Astrocyte (in vitro differentiated cells and primary cell): ENCODE measurements around the gene SH3TC2. TPM values are rescaled to one million over a fixed set of nuclear protein-coding genes. Genes with fewer than 3 reads are reported as not detected.

ENCODE experiments used
- DNase-seq: peaks from one replicate; pipeline ENCODE4 v3.0.0-alpha.2; 2010; ENCODE audit warnings: low read depth
- FAIRE-seq: peaks from 2 replicates; lab custom pipeline; 2011; peaks lifted over from hg19 to GRCh38; lab: Jason Lieb, UNC
- H2AFZ ChIP-seq: 2 replicates; pipeline ENCODE4 v1.6.0; 2012; ENCODE audit warnings: low read depth, low read length, inconsistent platforms
- H3K27ac ChIP-seq: 2 replicates; pipeline ENCODE4 v1.5.1; 2011; ENCODE audit warnings: low read depth, low read length, inconsistent platforms
- H3K27me3 ChIP-seq: 2 replicates; pipeline ENCODE4 v1.6.0; 2011; ENCODE audit warnings: low read length, inconsistent platforms; ENCODE audit not compliant: insufficient read depth
- H3K36me3 ChIP-seq: 2 replicates; pipeline ENCODE4 v1.5.1; 2011; ENCODE audit warnings: low read length, inconsistent platforms; ENCODE audit not compliant: insufficient read depth
- H3K4me1 ChIP-seq: 2 replicates; pipeline ENCODE4 v1.5.1; 2011; ENCODE audit warnings: low read length, inconsistent platforms; ENCODE audit not compliant: insufficient read depth
- H3K4me2 ChIP-seq: 2 replicates; pipeline ENCODE4 v1.6.0; 2012; ENCODE audit warnings: low read length, inconsistent platforms
- H3K4me3 ChIP-seq: 2 replicates; pipeline ENCODE4 v1.5.1; 2011; ENCODE audit warnings: low read depth, mild to moderate bottlenecking, low read length, inconsistent platforms; ENCODE audit not compliant: insufficient read depth
- H3K79me2 ChIP-seq: 2 replicates; pipeline ENCODE4 v1.6.0; 2012; ENCODE audit warnings: mild to moderate bottlenecking, low read length, inconsistent platforms; ENCODE audit not compliant: insufficient read depth
- H3K9ac ChIP-seq: 2 replicates; pipeline ENCODE4 v1.6.0; 2012; ENCODE audit warnings: mild to moderate bottlenecking, low read length, inconsistent platforms
- H3K9me3 ChIP-seq: 2 replicates; pipeline ENCODE4 v1.5.1; 2012; ENCODE audit warnings: low read depth, mild to moderate bottlenecking, low read length, inconsistent platforms; ENCODE audit not compliant: insufficient read depth
- H4K20me1 ChIP-seq: 2 replicates; pipeline ENCODE4 v1.6.0; 2012; ENCODE audit warnings: low read length, inconsistent platforms; ENCODE audit not compliant: insufficient read depth
- H3K27ac Mint-ChIP-seq: one replicate; pipeline ENCODE4 v1.8.0; 2021; ENCODE audit warnings: mild to moderate bottlenecking, mixed read lengths; ENCODE audit not compliant: unreplicated experiment
- H3K27me3 Mint-ChIP-seq: one replicate; pipeline ENCODE4 v1.8.0; 2021; ENCODE audit warnings: low read depth, mixed read lengths; ENCODE audit not compliant: unreplicated experiment
- H3K36me3 Mint-ChIP-seq: one replicate; pipeline ENCODE4 v1.8.0; 2021; ENCODE audit warnings: low read depth, mixed read lengths; ENCODE audit not compliant: unreplicated experiment
- H3K4me1 Mint-ChIP-seq: one replicate; pipeline ENCODE4 v1.8.0; 2021; ENCODE audit warnings: low read depth, mixed read lengths; ENCODE audit not compliant: unreplicated experiment
- H3K4me3 Mint-ChIP-seq: one replicate; pipeline ENCODE4 v1.8.0; 2021; ENCODE audit warnings: mild to moderate bottlenecking, moderate library complexity, mixed read lengths; ENCODE audit not compliant: unreplicated experiment
- H3K9me3 Mint-ChIP-seq: one replicate; pipeline ENCODE4 v1.8.0; 2021; ENCODE audit warnings: mild to moderate bottlenecking, mixed read lengths; ENCODE audit not compliant: unreplicated experiment
- EZH2 ChIP-seq: IDR thresholded peaks from 2 replicates; pipeline ENCODE4 v1.6.1; 2012; ENCODE audit warnings: mild to moderate bottlenecking, low read length, inconsistent platforms; ENCODE audit not compliant: insufficient read depth
- total RNA-seq: library from RNA; stranded (reverse); gene quantifications from 2 replicates; pipeline ENCODE4 v1.2.1, GENCODE V29; 2021
- TF ChIP-seq, protein P1 (sequence below): IDR thresholded peaks from 2 replicates; pipeline ENCODE4 v1.5.1; 2011; ENCODE audit warnings: low read depth, mild to moderate bottlenecking, inconsistent platforms, low read length, moderate library complexity; ENCODE audit not compliant: insufficient read depth

Gene SH3TC2
- total RNA-seq, 1 donor from 2014 or later = 2.6 TPM

DNA sequence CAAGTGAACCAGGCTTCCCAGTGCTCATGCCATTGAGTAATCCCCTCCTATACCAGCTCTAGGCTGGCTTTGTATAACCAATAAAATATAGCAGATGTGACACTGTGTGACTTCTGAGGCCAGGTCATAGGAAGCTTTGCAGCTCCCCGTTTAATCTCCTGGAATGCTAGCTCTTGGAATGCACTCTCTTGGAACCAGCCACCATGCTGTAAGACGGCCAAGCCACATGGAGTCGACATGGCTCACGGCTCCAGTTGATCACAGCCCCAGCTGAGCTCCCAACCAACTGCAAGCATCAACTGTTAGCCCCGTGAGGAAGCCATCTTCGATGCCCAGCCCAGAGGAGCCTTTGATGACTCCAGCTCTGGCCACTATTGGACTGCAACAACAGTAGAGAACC, 74.5 kb downstream of the SH3TC2 start:
- Mint-ChIP-seq H3K27me3 (no peaks in the 10 kb centered on the region), H3K27ac (no peak overlapping the region), H3K4me1 (peaks cover 26% of the 10 kb centered on the region), H3K4me3 (no peak overlapping the region), H3K9me3 (no peaks in the 10 kb centered on the region), H3K36me3 (no peaks in the 10 kb centered on the region)
- no peaks in the 10 kb centered on the region for H3K36me3 ChIP-seq
- H4K20me1 ChIP-seq = no peaks in the 10 kb centered on the region
- H3K4me1 ChIP-seq = peaks cover 10% of the 10 kb centered on the region
- TF ChIP-seq, protein P1, sequence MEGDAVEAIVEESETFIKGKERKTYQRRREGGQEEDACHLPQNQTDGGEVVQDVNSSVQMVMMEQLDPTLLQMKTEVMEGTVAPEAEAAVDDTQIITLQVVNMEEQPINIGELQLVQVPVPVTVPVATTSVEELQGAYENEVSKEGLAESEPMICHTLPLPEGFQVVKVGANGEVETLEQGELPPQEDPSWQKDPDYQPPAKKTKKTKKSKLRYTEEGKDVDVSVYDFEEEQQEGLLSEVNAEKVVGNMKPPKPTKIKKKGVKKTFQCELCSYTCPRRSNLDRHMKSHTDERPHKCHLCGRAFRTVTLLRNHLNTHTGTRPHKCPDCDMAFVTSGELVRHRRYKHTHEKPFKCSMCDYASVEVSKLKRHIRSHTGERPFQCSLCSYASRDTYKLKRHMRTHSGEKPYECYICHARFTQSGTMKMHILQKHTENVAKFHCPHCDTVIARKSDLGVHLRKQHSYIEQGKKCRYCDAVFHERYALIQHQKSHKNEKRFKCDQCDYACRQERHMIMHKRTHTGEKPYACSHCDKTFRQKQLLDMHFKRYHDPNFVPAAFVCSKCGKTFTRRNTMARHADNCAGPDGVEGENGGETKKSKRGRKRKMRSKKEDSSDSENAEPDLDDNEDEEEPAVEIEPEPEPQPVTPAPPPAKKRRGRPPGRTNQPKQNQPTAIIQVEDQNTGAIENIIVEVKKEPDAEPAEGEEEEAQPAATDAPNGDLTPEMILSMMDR = no peak
- no peak for TF ChIP-seq EZH2
- no peak overlapping the region for H3K4me2 ChIP-seq
- peak; percentile 39 for DNase-seq
- FAIRE-seq = peak; percentile 59
- H3K9ac ChIP-seq = no peak overlapping the region
- H3K4me3 ChIP-seq = no peak overlapping the region
- H3K9me3 ChIP-seq = no peaks in the 10 kb centered on the region
- H3K27ac ChIP-seq = no peak overlapping the region
- H3K79me2 ChIP-seq = no peaks in the 10 kb centered on the region
- peaks cover 4% of the 10 kb centered on the region for H3K27me3 ChIP-seq
- H2AFZ ChIP-seq = no peak overlapping the region

DNA sequence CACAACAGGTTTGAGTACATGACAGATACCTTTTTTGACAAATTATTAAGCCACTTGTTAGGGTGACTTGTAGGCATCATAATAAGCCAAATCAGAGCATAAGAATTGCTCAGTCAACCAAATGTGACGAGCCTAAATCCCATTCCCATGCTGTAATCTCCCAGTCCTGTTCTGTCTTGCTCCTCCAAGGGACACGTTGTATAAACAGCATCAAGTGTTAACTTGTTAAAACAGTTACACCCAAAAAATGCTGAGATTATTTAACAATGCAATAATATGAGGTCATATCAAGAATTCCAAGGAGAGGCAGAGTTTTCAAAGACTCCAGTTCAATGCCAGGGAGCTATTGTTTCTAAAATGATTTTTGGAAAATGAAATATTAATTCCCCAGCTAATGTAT, 76.2 kb downstream of the SH3TC2 start:
- no peaks in the 10 kb centered on the region for H3K36me3 Mint-ChIP-seq
- no peak for FAIRE-seq

DNA sequence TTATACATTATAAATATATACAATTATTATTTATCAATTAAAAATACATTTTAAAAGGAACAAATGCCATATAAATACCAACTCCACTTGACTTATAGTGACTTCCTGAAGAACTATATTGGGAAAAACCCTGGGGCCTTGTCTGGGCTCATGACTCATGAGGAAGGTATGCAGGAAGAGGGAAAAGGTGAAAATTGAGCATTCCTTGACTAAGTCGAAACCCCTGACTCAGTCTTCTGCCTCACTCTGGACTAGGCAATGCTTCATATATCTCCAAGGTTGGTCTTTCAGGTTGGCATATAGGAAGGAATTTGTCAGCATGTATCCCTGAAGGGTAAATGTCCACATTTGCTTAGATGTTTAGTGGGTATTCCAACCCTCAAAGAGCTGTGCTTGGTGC, 78.5 kb downstream of the SH3TC2 start:
- H3K27ac Mint-ChIP-seq = no peak overlapping the region
- DNase-seq (peak; percentile 62), FAIRE-seq (peak; percentile 75)
- no peaks in the 10 kb centered on the region for H3K79me2 ChIP-seq
- peaks cover 27% of the 10 kb centered on the region for H3K4me1 Mint-ChIP-seq
- H3K27me3 ChIP-seq = peaks cover 3% of the 10 kb centered on the region
- H3K36me3 ChIP-seq = no peaks in the 10 kb centered on the region
- no peaks in the 10 kb centered on the region for H3K9me3 ChIP-seq
- H3K4me3 Mint-ChIP-seq = no peak overlapping the region
- H2AFZ ChIP-seq = no peak overlapping the region
- H3K4me1 ChIP-seq = peaks cover 10% of the 10 kb centered on the region
- H3K9ac ChIP-seq = no peak overlapping the region
- H3K9me3 Mint-ChIP-seq = no peaks in the 10 kb centered on the region
- H3K27ac ChIP-seq = no peak overlapping the region
- TF ChIP-seq, protein P1 = no peak
- no peak for TF ChIP-seq EZH2
- H3K4me3 ChIP-seq = peak overlapping the region; percentile 9
- peak overlapping the region; percentile 38 for H3K4me2 ChIP-seq
- no peaks in the 10 kb centered on the region for H3K36me3 Mint-ChIP-seq
- peaks cover 3% of the 10 kb centered on the region for H3K27me3 Mint-ChIP-seq
- H4K20me1 ChIP-seq = no peaks in the 10 kb centered on the region

More for the DNA sequence above, 76.2 kb downstream of the SH3TC2 start:
- H3K9me3 Mint-ChIP-seq = no peaks in the 10 kb centered on the region
- no peak overlapping the region for H3K27ac Mint-ChIP-seq
- Histone ChIP-seq H3K36me3 (no peaks in the 10 kb centered on the region), H3K9me3 (no peaks in the 10 kb centered on the region), H3K9ac (no peak overlapping the region), H3K79me2 (no peaks in the 10 kb centered on the region), H4K20me1 (no peaks in the 10 kb centered on the region), H3K27me3 (peaks cover 4% of the 10 kb centered on the region), H3K27ac (no peak overlapping the region), H2AFZ (no peak overlapping the region), H3K4me1 (peaks cover 10% of the 10 kb centered on the region), H3K4me2 (no peak overlapping the region), H3K4me3 (no peak overlapping the region)
- H3K4me3 Mint-ChIP-seq = no peak overlapping the region
- no peak for DNase-seq
- TF ChIP-seq, protein P1 = no peak
- TF ChIP-seq EZH2 = no peak
- H3K27me3 Mint-ChIP-seq = no peaks in the 10 kb centered on the region
- H3K4me1 Mint-ChIP-seq = peaks cover 26% of the 10 kb centered on the region
